K562 (cell line): Measurements from ENCODE around the gene FGFBP2. TPM values are rescaled to one million over a fixed set of nuclear protein-coding genes. Genes with fewer than 3 reads are reported as not detected.

ENCODE experiments used
- ATAC-seq: fragments of 200-7000 bp; cut with Tn5 transposase; 3 replicates; pipeline ENCODE4 v1.9.1; 2020; ENCODE audit warnings: moderate library complexity
- BruUV-seq: library from RNA; stranded (reverse); fragments of 400-500 nt; replicated peaks from 2 replicates; lab custom pipeline; 2021; lab: Mats Ljungman, UMichigan
- CTCF ChIA-PET: fragments of 300-600 bp; formaldehyde crosslinking; extraction: SDS; loops from one replicate; lab custom pipeline; 2021; ENCODE audit warnings: low intra/inter-chr PET ratio; lab: Yijun Ruan, JAX
- POLR2A ChIA-PET: fragments of 300-600, 350-650 bp; sonication (Branson Sonifier 250); formaldehyde crosslinking; extraction: SDS; loops from one replicate; lab custom pipeline; 2021; ENCODE audit warnings: antibody characterized with exemption, inconsistent platforms; lab: Yijun Ruan, JAX
- DNase-seq, 4 experiments: peaks; one replicate each; pipeline versions ENCODE4 v3.0.0 to v3.0.0-alpha.2; 2011 to 2018; ENCODE audit warnings: low spot score in 3 of 4, mixed read lengths in 3 of 4; ENCODE audit errors: extremely low read depth in 1 of 4
- FAIRE-seq: peaks from 2 replicates; lab custom pipeline; 2011; peaks lifted over from hg19 to GRCh38; lab: Jason Lieb, UNC
- H2AFZ ChIP-seq: 2 replicates; pipeline ENCODE4 v1.6.0; 2011; ENCODE audit warnings: low read depth, low read length, control low read depth, inconsistent platforms
- H3K27ac ChIP-seq: fragments of 200-600 bp; 3 replicates; pipeline ENCODE4 v1.8.0; 2011; ENCODE audit warnings: low read depth, mild to moderate bottlenecking, control low read depth, inconsistent platforms, low read length, moderate library complexity, mixed read lengths; ENCODE audit errors: extremely low read depth
- H3K27me3 ChIP-seq, 2 experiments: fragments of 300-600 bp in 1 of 2; 2 replicates in 1 of 2; 3 replicates in 1 of 2; pipeline versions ENCODE4 v1.6.0 to v1.8.0; 2011; ENCODE audit warnings: inconsistent platforms in 2 of 2, low read length in 2 of 2, mild to moderate bottlenecking in 1 of 2, mixed read lengths in 1 of 2, moderate library complexity in 1 of 2; ENCODE audit not compliant: control insufficient read depth in 2 of 2, insufficient read depth in 2 of 2
- H3K36me3 ChIP-seq: fragments of 300-600 bp; 3 replicates; pipeline ENCODE4 v1.8.0; 2011; ENCODE audit warnings: mild to moderate bottlenecking, low read length, inconsistent platforms; ENCODE audit not compliant: control insufficient read depth, insufficient read depth
- H3K4me1 ChIP-seq, 2 experiments: fragments of 200-600 bp in 1 of 2; replicated peaks in 1 of 2; 2 replicates in 1 of 2; 3 replicates in 1 of 2; pipeline versions ENCODE4 v1.5.1 to v1.8.0; 2011; ENCODE audit warnings: inconsistent platforms in 2 of 2, low read length in 2 of 2, mild to moderate bottlenecking in 1 of 2, mixed read lengths in 1 of 2, moderate library complexity in 1 of 2; ENCODE audit not compliant: control insufficient read depth in 2 of 2, insufficient read depth in 2 of 2
- H3K4me2 ChIP-seq: 2 replicates; pipeline ENCODE4 v1.6.1; 2011; ENCODE audit warnings: low read length, control low read depth, inconsistent platforms, mixed read lengths; ENCODE audit not compliant: insufficient read depth
- H3K4me3 ChIP-seq: fragments of 200-600 bp; sonication (generic), shearing (Covaris generic); 2 replicates; pipeline ENCODE4 v1.5.1; 2016; ENCODE audit warnings: control low read depth, inconsistent platforms
- H3K79me2 ChIP-seq: fragments of 200-600 bp; 3 replicates; pipeline ENCODE4 v1.8.0; 2011; ENCODE audit warnings: low read length, inconsistent platforms; ENCODE audit not compliant: control insufficient read depth, insufficient read depth
- H3K9ac ChIP-seq, 2 experiments: 2 replicates each; pipeline versions ENCODE4 v1.6.0 to v1.6.1; 2011; ENCODE audit warnings: low read depth in 2 of 2, low read length in 2 of 2, control low read depth in 1 of 2, inconsistent platforms in 1 of 2, mild to moderate bottlenecking in 1 of 2, mixed read lengths in 1 of 2; ENCODE audit not compliant: insufficient read depth in 1 of 2
- H3K9me1 ChIP-seq: one replicate; pipeline ENCODE4 v1.6.0; 2011; ENCODE audit warnings: inconsistent platforms, mild to moderate bottlenecking, low read length, moderate library complexity; ENCODE audit not compliant: control insufficient read depth, insufficient read depth
- H3K9me3 ChIP-seq: replicated peaks from 2 replicates; pipeline ENCODE4 v1.5.1; 2011; ENCODE audit warnings: low read depth, low read length, inconsistent platforms; ENCODE audit not compliant: control insufficient read depth, insufficient read depth
- H4K20me1 ChIP-seq: replicated peaks from 2 replicates; pipeline ENCODE4 v1.6.1; 2011; ENCODE audit warnings: low read length, inconsistent platforms, mixed read lengths; ENCODE audit not compliant: control insufficient read depth, insufficient read depth
- ARID2 ChIP-seq: fragments of 450-650 bp; IDR thresholded peaks from 2 replicates; pipeline ENCODE4 v1.6.1; 2017; ENCODE audit warnings: antibody characterized with exemption, mild to moderate bottlenecking
- ATF3 ChIP-seq, 2 experiments: fragments of 450-650 bp in 1 of 2; sonication (generic) in 1 of 2; formaldehyde crosslinking in 1 of 2; IDR thresholded peaks in 1 of 2; conservative IDR thresholded peaks in 1 of 2; 2 replicates each; pipeline versions ENCODE4 v1.6.1 to v1.8.1; 2016 to 2023; ENCODE audit warnings: mild to moderate bottlenecking in 2 of 2, moderate library complexity in 2 of 2, inconsistent platforms in 1 of 2, missing genetic modification reagents in 1 of 2
- ATF7 ChIP-seq: fragments of 450-650 bp; IDR thresholded peaks from 2 replicates; pipeline ENCODE4 v1.7.1; 2014; ENCODE audit warnings: mild to moderate bottlenecking, moderate library complexity
- BRCA1 ChIP-seq, 2 experiments: fragments of 450-650 bp in 1 of 2; sonication (generic) in 1 of 2; formaldehyde crosslinking in 1 of 2; IDR thresholded peaks; 2 replicates each; pipeline versions ENCODE4 v1.5.0 to v1.6.1; 2017 to 2020; ENCODE audit warnings: mild to moderate bottlenecking in 1 of 2, missing genetic modification reagents in 1 of 2
- CBFA2T2 ChIP-seq: fragments of 450-650 bp; conservative IDR thresholded peaks from 2 replicates; pipeline ENCODE4 v1.6.1; 2017; ENCODE audit warnings: mild to moderate bottlenecking
- CBFA2T3 ChIP-seq: fragments of 450-650 bp; IDR thresholded peaks from 2 replicates; pipeline ENCODE4 v1.6.1; 2017
- CBX1 ChIP-seq: sonication (generic); IDR thresholded peaks from 2 replicates; pipeline ENCODE4 v1.6.1; 2016; ENCODE audit warnings: antibody characterized with exemption, low read depth, mild to moderate bottlenecking
- CBX5 ChIP-seq: IDR thresholded peaks from 2 replicates; pipeline ENCODE4 v1.6.1; 2014; ENCODE audit warnings: low read depth, borderline replicate concordance
- EHMT2 ChIP-seq: fragments of 450-650 bp; IDR thresholded peaks from 2 replicates; pipeline ENCODE4 v1.6.1; 2018; ENCODE audit warnings: antibody characterized with exemption
- FOSL1 ChIP-seq: fragments of 200-800 bp; sonication (Bioruptor generic); conservative IDR thresholded peaks from 2 replicates; pipeline ENCODE4 v1.6.1; 2016; ENCODE audit warnings: missing genetic modification characterization, missing compliant biosample characterization
- FOXA1 ChIP-seq: fragments of 450-650 bp; IDR thresholded peaks from 2 replicates; pipeline ENCODE4 v1.6.1; 2016; ENCODE audit warnings: mild to moderate bottlenecking, borderline replicate concordance
- HMGN3 ChIP-seq: IDR thresholded peaks from 2 replicates; pipeline ENCODE4 v1.6.1; 2011; ENCODE audit warnings: borderline replicate concordance, low read depth, mild to moderate bottlenecking, mixed read lengths, low read length; ENCODE audit not compliant: insufficient read length; ENCODE audit errors: extremely low read depth
- MAFG ChIP-seq: fragments of 450-650 bp; conservative IDR thresholded peaks from 2 replicates; pipeline ENCODE4 v1.6.1; 2016; ENCODE audit warnings: missing genetic modification characterization, missing compliant biosample characterization
- RBM34 ChIP-seq: fragments of 200-400 bp; formaldehyde crosslinking; IDR thresholded peaks from 2 replicates; pipeline ENCODE4 v1.6.1; 2018; ENCODE audit warnings: low read length, borderline replicate concordance; ENCODE audit not compliant: insufficient read depth
- SMARCC2 ChIP-seq: fragments of 450-650 bp; IDR thresholded peaks from 2 replicates; pipeline ENCODE4 v1.6.1; 2017; ENCODE audit warnings: antibody characterized with exemption, moderate library complexity, mild to moderate bottlenecking, low read depth
- TCFL5 ChIP-seq: fragments of 250-450 bp; sonication (Bioruptor Pico); conservative IDR thresholded peaks from 2 replicates; pipeline ENCODE4 v1.6.1; 2021; ENCODE audit warnings: mild to moderate bottlenecking, moderate library complexity, matching md5 sums
- ZNF146 ChIP-seq: IDR thresholded peaks from one replicate; pipeline ENCODE4 v1.6.1; 2018; ENCODE audit warnings: missing compliant biosample characterization; ENCODE audit not compliant: unreplicated experiment
- ZNF24 ChIP-seq: fragments of 450-650 bp; IDR thresholded peaks from 2 replicates; pipeline ENCODE4 v1.6.1; 2016
- WGBS: fragments of 100-300 bp; shearing (Covaris generic); methylation state at CpG from one replicate; pipeline ENCODE4 v1.1.6; 2016; ENCODE audit warnings: low coverage, mixed read lengths; ENCODE audit not compliant: insufficient coverage; ENCODE audit errors: missing lambda C conversion rate; 5-methylcytosine and 5-hydroxymethylcytosine counted together
- in situ Hi-C: fragments of 300-500 bp; cut with MboI; formaldehyde crosslinking; loops from 4 replicates; pipeline ENCODE4 v1.15.0; 2018; ENCODE audit warnings: inconsistent platforms, mixed read lengths
- intact Hi-C: fragments of 100-400 bp; cut with micrococcal nuclease; formaldehyde crosslinking; loops from 2 replicates; pipeline ENCODE4 v1.14.2; 2022
- polyA plus RNA-seq, 8 experiments: library from polyadenylated mRNA; depleted of rRNA in 4 of 8; stranded (reverse) in 5 of 8; unstranded in 3 of 8; fragments of >200 nt; fragmentation: Nextera tagmentation in 2 of 8; fragmentation: Illumina TruSeq in 1 of 8; extraction: Ambion mirVana in 2 of 8; extraction: Trizol in 1 of 8; gene quantifications; 2 replicates each; pipeline versions ENCODE4 v1.2.1 to v1.2.3, GENCODE V29; 2011 to 2014; ENCODE audit warnings: inconsistent platforms in 1 of 8, missing spikeins in 1 of 8
- total RNA-seq, 7 experiments: library from RNA; depleted of rRNA in 6 of 7; stranded (reverse); fragments of >200 nt in 6 of 7; fragmentation: Illumina TruSeq in 2 of 7; extraction: Trizol in 2 of 7; gene quantifications; 2 replicates each; pipeline versions ENCODE4 v1.2.1 to v1.2.3, GENCODE V29; 2011 to 2021; ENCODE audit warnings: low replicate concordance in 1 of 7

FGFBP2 gene
- total and polyA plus RNA-seq, 9 of the 15 experiments (the other 6 are each of a cell fraction or from before 2014, with no cell fraction given): not detected

DNA sequence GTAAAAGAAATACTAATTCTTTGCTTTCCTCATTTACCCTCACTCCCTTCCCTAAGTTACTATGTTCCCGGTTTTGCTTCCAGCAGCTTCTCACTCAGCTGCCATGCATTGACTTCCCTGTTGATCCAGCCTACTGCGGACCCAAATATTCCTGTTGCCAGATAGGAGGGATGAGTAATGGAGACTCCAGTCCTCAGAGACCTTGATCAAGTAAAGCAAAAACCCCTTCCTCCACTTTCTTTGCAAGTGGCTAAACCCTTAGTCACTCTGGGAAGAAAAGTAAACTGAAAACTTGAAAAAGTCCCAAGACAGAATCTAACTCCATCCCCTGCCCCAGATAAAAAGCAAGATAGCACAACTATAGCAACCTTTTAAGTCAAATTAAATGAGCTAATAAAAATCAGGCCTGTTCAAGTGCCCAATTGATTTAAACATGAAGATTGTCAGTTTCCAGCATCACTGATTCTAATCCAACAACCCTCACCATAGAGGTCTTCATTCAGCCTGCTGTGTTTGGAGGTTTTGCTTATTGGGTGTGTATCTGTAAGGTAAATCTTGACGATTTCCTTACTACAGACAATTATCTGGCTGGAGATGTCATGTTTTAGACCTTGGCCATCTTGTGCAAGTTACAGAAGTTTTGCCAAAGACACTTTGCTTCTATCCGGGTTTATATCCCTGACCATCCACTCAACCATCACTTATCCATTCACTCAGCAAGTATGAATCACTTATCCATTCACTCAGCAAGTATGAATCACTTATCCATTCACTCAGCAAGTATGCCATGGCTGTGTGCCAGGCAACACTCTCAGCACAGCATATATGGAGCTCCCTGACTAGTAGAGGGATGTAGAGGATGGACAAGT is 42.0 kb downstream of the FGFBP2 start:
- H3K27me3 ChIP-seq: peaks cover 0 to 19% of the 10 kb centered on the region in 2 experiments; a peak in 4 of 5 replicates
- H3K4me3 ChIP-seq: no peak overlapping the region
- FAIRE-seq (no peak), ATAC-seq (no peak), DNase-seq (no peak)
- H3K27ac ChIP-seq: no peak overlapping the region
- POLR2A ChIA-PET: no interaction called here
- no peak overlapping the region for H3K9ac ChIP-seq
- no peak overlapping the region for H2AFZ ChIP-seq
- H3K9me3 ChIP-seq: no peaks in the 10 kb centered on the region
- no peak overlapping the region for H3K4me2 ChIP-seq
- H3K79me2 ChIP-seq: no peaks in the 10 kb centered on the region
- H4K20me1 ChIP-seq: no peaks in the 10 kb centered on the region
- H3K36me3 ChIP-seq: no peaks in the 10 kb centered on the region
- 0% methylated on average over 4 of the region's 4 CpGs for WGBS
- no peaks in the 10 kb centered on the region for H3K9me1 ChIP-seq
- no TSS peak for BruUV-seq
- no peaks in the 10 kb centered on the region for H3K4me1 ChIP-seq
- CTCF ChIA-PET: no interaction called here
- in situ Hi-C loops: no loop called here
- intact Hi-C loops: no loop called here
- TF ChIP-seq CBFA2T2 (peak; percentile 49), CBX5 (no peak), ATF3 (IDR thresholded peaks at IDR 0.05) (no peak), ATF3 (CRISPR knock-in tag; conservative IDR thresholded peaks at IDR 0.05) (no peak), CBFA2T3 (peak; percentile 73), ARID2 (no peak), MAFG (no peak), EHMT2 (no peak), ATF7 (no peak), FOXA1 (no peak), SMARCC2 (no peak), ZNF24 (no peak), CBX1 (no peak), ZNF146 (CRISPR knock-in tag) (no peak), TCFL5 (CRISPR knock-in tag) (no peak), FOSL1 (tag) (peak; percentile 51; the same call in 1 of the 2 replicates), HMGN3 (no peak), RBM34 (no peak), BRCA1 (IDR thresholded peaks at IDR 0.05) (no peak), BRCA1 (CRISPR knock-in tag; IDR thresholded peaks at IDR 0.05) (no peak)
